ENCODE data around the gene SERP1. TPM values are rescaled to one million over a fixed set of nuclear protein-coding genes. Genes with fewer than 3 reads are reported as not detected.

Gene SERP1
- total RNA-seq, 3 donors from 2014 or later = 231 to 327 (median 273) TPM

DNA sequence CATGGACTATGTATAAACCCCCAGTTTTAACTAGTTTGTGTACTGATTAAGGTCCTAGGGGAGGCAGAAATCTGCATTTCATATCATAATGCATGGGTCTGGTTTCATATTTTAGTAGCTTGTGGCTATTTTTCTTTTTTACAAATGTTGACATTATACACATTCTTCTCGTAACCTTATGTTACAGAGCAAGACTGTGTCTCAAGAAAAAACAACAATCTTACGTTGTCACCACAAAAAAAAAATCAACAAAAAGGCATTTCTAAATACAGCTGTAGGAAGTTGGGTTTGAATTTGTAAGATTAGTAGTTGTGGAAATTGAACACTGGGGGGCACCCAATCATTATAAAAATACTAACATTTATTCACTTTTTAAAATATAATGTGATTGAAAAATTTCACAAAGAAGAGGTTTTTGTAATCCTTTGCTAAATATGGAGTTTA lies 17.9 kb downstream of the SERP1 start:
- Histone ChIP-seq H3K27me3 (no peaks in the 10 kb centered on the region), H3K4me3 (no peak overlapping the region), H3K27ac (no peak overlapping the region), H3K9me3 (no peaks in the 10 kb centered on the region), H3K36me3 (no peaks in the 10 kb centered on the region), H3K4me1 (no peaks in the 10 kb centered on the region)
- no peak for DNase-seq (ENCODE audit: low spot score in 2 of 2)
- intact Hi-C loops (cut with DNase I; ENCODE audit: low total_unique reads) = no loop called here
- TF ChIP-seq POLR2AphosphoS5 (IDR thresholded peaks at IDR 0.05) = no peak
- TF ChIP-seq CTCF (IDR thresholded peaks at IDR 0.05) = no peak
- no peak for TF ChIP-seq POLR2A (IDR thresholded peaks at IDR 0.05)

DNA sequence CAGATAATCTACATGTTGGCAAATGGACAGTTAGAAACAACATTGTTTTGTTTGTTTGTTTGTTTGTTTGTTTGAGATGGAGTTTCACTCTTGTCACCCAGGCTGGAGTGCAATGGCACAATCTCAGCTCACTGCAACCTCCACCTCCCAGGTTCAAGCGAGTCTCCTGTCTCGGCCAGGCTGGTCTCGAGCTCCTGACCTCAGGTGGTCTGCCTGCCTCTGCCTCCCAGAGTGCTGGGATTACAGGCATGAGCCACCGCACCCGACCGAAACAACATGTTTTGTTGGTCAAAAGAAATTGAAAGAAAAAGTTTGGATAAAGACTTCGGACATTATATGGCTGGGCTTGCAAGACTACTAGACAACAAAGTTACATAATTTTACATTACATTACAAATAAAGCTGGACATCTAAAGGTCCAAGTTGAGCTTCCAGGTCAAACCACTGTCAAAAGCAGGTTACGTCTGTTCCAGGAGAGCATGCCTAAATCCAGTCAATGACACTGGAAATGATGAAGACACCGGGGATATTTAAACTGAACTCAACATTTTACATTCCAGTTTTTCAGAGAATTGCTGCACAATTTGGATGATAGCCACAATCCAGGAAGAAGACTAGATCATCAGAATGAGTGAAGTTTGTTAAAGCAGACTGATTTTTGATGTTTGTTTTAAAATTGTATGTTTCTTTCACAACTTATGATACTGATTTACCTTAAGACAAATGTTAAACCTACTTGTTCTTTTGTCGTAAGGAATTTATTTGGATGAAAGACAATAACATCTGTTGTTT lies 18.6 kb downstream of the SERP1 start:
- Histone ChIP-seq H3K9me3 (no peaks in the 10 kb centered on the region), H3K27ac (no peak overlapping the region), H3K27me3 (no peaks in the 10 kb centered on the region), H3K36me3 (no peaks in the 10 kb centered on the region), H3K4me1 (no peaks in the 10 kb centered on the region), H3K4me3 (no peak overlapping the region)
- TF ChIP-seq POLR2AphosphoS5 (IDR thresholded peaks at IDR 0.05) (no peak), POLR2A (IDR thresholded peaks at IDR 0.05) (no peak), CTCF (IDR thresholded peaks at IDR 0.05) (no peak)
- no peak for DNase-seq (ENCODE audit: low spot score in 2 of 2)
- intact Hi-C loops (cut with DNase I; ENCODE audit: low total_unique reads) = no loop called here

DNA sequence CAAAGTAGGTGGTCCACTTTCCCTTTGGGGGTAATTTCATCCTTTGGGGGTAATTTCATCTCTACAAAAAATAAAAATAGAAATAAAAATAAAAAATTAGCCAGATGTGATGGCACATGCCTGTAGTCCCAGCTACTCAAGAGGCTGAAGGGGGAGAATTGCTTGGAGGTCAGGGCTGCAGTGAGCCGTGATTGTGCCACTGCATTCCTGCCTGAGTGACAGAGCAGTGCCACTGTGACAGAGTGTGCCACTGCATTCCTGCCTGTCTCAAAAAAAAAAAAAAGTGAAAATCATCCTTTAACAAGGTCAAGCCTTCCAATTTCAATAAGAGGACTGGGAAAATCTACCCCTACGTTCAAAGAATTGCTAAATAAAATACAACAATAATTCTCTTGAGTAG lies 22.8 kb downstream of the SERP1 start:
- Histone ChIP-seq H3K27ac (no peak overlapping the region), H3K4me3 (no peak overlapping the region), H3K9me3 (no peaks in the 10 kb centered on the region), H3K27me3 (no peaks in the 10 kb centered on the region), H3K36me3 (no peaks in the 10 kb centered on the region), H3K4me1 (no peaks in the 10 kb centered on the region)
- DNase-seq (ENCODE audit: low spot score in 2 of 2) = no peak
- intact Hi-C loops (cut with DNase I; ENCODE audit: low total_unique reads) = no loop called here
- TF ChIP-seq POLR2AphosphoS5 (IDR thresholded peaks at IDR 0.05) = no peak
- TF ChIP-seq CTCF (IDR thresholded peaks at IDR 0.05) = no peak
- TF ChIP-seq POLR2A (IDR thresholded peaks at IDR 0.05) = no peak

DNA sequence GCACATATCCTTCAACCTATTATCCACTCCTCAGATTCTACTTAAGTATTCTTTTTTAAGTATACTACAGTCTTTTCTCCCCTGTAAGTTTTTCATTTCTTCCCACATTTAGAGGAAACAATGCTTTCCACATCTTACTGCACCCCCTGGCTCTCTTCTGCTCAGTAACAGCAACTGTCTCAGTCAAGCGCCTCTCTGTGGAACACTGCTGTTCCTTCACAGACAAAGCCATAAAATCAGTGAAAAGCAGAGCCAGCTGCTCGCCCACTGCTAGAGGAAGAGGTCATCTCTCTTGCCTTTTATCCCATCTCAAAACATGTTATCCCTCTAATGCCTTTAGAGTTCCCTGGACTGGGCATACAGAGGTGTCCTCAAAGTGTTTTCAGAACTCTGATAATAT lies 24.8 kb downstream of the SERP1 start:
- no peak overlapping the region for H3K4me3 ChIP-seq
- intact Hi-C loops (cut with DNase I; ENCODE audit: low total_unique reads) = no loop called here
- no peaks in the 10 kb centered on the region for H3K36me3 ChIP-seq
- no peak for TF ChIP-seq CTCF (IDR thresholded peaks at IDR 0.05)
- TF ChIP-seq POLR2A (IDR thresholded peaks at IDR 0.05) = no peak
- TF ChIP-seq POLR2AphosphoS5 (IDR thresholded peaks at IDR 0.05) = no peak
- no peaks in the 10 kb centered on the region for H3K4me1 ChIP-seq
- no peaks in the 10 kb centered on the region for H3K27me3 ChIP-seq
- no peak for DNase-seq (ENCODE audit: low spot score in 2 of 2)
- no peaks in the 10 kb centered on the region for H3K9me3 ChIP-seq
- no peak overlapping the region for H3K27ac ChIP-seq

DNA sequence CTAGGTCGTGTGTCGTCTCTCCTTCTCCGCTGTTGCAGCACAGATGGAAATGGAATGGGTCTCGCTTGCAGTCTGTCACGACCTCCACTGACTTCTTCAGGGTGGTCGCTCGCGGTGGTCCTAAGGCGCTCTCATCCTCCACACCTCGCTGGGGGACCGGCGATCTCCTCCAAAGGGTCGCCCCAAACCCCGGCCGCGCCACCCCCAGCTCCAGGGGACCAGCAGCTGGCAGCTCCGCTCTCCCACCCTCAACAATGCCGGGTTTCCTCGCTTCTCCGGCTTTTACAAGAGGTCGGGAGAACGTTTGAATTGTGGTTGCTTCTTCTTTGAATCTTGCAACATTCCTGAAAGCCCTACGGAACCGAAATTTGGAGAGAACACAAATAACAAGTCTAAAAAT lies 25.9 kb downstream of the SERP1 start:
- DNase-seq (ENCODE audit: low spot score in 2 of 2) = no peak
- Histone ChIP-seq H3K27me3 (no peaks in the 10 kb centered on the region), H3K4me3 (peak overlapping the region in 1 of 3 donors; percentile 14)

More for the DNA sequence above, 25.9 kb downstream of the SERP1 start:
- no peak overlapping the region for H3K27ac ChIP-seq
- no peaks in the 10 kb centered on the region for H3K36me3 ChIP-seq
- H3K4me1 ChIP-seq = no peaks in the 10 kb centered on the region
- no peaks in the 10 kb centered on the region for H3K9me3 ChIP-seq
- TF ChIP-seq POLR2A (IDR thresholded peaks at IDR 0.05) (no peak), CTCF (IDR thresholded peaks at IDR 0.05) (no peak), POLR2AphosphoS5 (IDR thresholded peaks at IDR 0.05) (no peak)
- intact Hi-C loops (cut with DNase I; ENCODE audit: low total_unique reads) = no loop called here

Data from breast epithelium (tissue), 4 donors.